Subcutaneous adipose tissue (tissue), 4 donors: ENCODE data around the gene MLLT3. TPM values are rescaled to one million over a fixed set of nuclear protein-coding genes. Genes with fewer than 3 reads are reported as not detected.

Experiments used
- CTCF ChIP-seq: fragments of 450-650 bp; IDR thresholded peaks from one replicate; pipeline ENCODE4 v1.5.1; 2016; ENCODE audit warnings: low read depth, mild to moderate bottlenecking, control low read depth, antibody characterized with exemption, moderate library complexity
- total RNA-seq, 4 donors: library from RNA; depleted of rRNA; stranded (reverse); fragments of >200 nt; gene quantifications; one replicate each; pipeline ENCODE4 v1.1.0, GENCODE V29; 2016

Gene MLLT3
- total RNA-seq, 4 donors from 2014 or later, result 10.2 to 15.3 (median 11.0) TPM

GRCh38 chr9:20618361-20618802 lies 3.9 kb downstream of the MLLT3 start:
- TF ChIP-seq CTCF, result no peak

- no peak for TF ChIP-seq CTCF
These were observed 5.5 kb downstream of the MLLT3 start for GRCh38 chr9:20616808-20617207.

- no peak for TF ChIP-seq CTCF
These were observed 7.6 kb downstream of the MLLT3 start for GRCh38 chr9:20614602-20615216.

- TF ChIP-seq CTCF, result no peak
These were observed 10.5 kb downstream of the MLLT3 start for GRCh38 chr9:20611691-20612287.

- TF ChIP-seq CTCF, result no peak
These were observed 11.7 kb downstream of the MLLT3 start for GRCh38 chr9:20610591-20610990.

- TF ChIP-seq CTCF, result no peak
These were observed 13.7 kb downstream of the MLLT3 start for GRCh38 chr9:20608582-20608981.

GRCh38 chr9:20606652-20607051 lies 15.6 kb downstream of the MLLT3 start:
- no peak for TF ChIP-seq CTCF
